CD14-positive monocyte (primary cell): ENCODE measurements around the gene PPM1H. TPM values are rescaled to one million over a fixed set of nuclear protein-coding genes. Genes with fewer than 3 reads are reported as not detected.

ENCODE experiments used
- DNase-seq, 3 donors: peaks; one replicate each; pipeline ENCODE4 v3.0.0-alpha.2; 2011 to 2022
- H2AFZ ChIP-seq: 2 replicates; pipeline ENCODE4 v1.6.0; 2012; ENCODE audit warnings: mild to moderate bottlenecking, low read depth, low read length, inconsistent platforms; ENCODE audit not compliant: insufficient read depth, poor library complexity, severe bottlenecking
- H3K27ac ChIP-seq, 2 donors: 1 replicate in 1 of 2; 2 replicates in 1 of 2; pipeline ENCODE4 v1.5.1; 2012 to 2013; ENCODE audit warnings: low read length in 2 of 2, control low read depth in 1 of 2, inconsistent platforms in 1 of 2, low read depth in 1 of 2, mild to moderate bottlenecking in 1 of 2
- H3K27me3 ChIP-seq, 2 donors: one replicate each; pipeline versions ENCODE4 v1.6.0 to v1.6.1; 2011 to 2013; ENCODE audit warnings: low read length in 2 of 2; ENCODE audit not compliant: control insufficient read depth in 2 of 2, insufficient read depth in 2 of 2
- H3K36me3 ChIP-seq, 2 donors: replicated peaks in 1 of 2; 1 replicate in 1 of 2; 2 replicates in 1 of 2; pipeline versions ENCODE4 v1.5.1 to v1.6.1; 2012 to 2013; ENCODE audit warnings: low read length in 2 of 2, control low read depth in 1 of 2, inconsistent platforms in 1 of 2, mild to moderate bottlenecking in 1 of 2; ENCODE audit not compliant: insufficient read depth in 2 of 2, control insufficient read depth in 1 of 2
- H3K4me1 ChIP-seq, 2 donors: 1 replicate in 1 of 2; 2 replicates in 1 of 2; pipeline versions ENCODE4 v1.5.1 to v1.6.1; 2012 to 2013; ENCODE audit warnings: low read length in 2 of 2, control low read depth in 1 of 2, inconsistent platforms in 1 of 2, mild to moderate bottlenecking in 1 of 2, moderate library complexity in 1 of 2; ENCODE audit not compliant: insufficient read depth in 2 of 2, control insufficient read depth in 1 of 2
- H3K4me2 ChIP-seq: replicated peaks from 2 replicates; pipeline ENCODE3; 2012; ENCODE audit warnings: low read length, moderate library complexity, mild to moderate bottlenecking; ENCODE audit not compliant: poor library complexity, severe bottlenecking; ENCODE audit errors: extremely low read depth
- H3K4me3 ChIP-seq, 3 experiments: fragments of 200-600 bp in 1 of 3; sonication (generic) in 1 of 3; replicated peaks in 1 of 3; 1 replicate in 2 of 3; 2 replicates in 1 of 3; pipeline ENCODE4 v1.5.1; 2011 to 2013; ENCODE audit warnings: low read length in 3 of 3, mild to moderate bottlenecking in 3 of 3, control low read depth in 2 of 3, low read depth in 2 of 3, inconsistent platforms in 1 of 3, moderate library complexity in 1 of 3
- H3K79me2 ChIP-seq: 2 replicates; pipeline ENCODE4 v1.6.0; 2012; ENCODE audit warnings: mild to moderate bottlenecking, control low read depth, inconsistent platforms, low read length, moderate library complexity; ENCODE audit not compliant: insufficient read depth
- H3K9ac ChIP-seq: 2 replicates; pipeline ENCODE4 v1.6.0; 2017; ENCODE audit warnings: low read length, mild to moderate bottlenecking; ENCODE audit not compliant: insufficient read depth, poor library complexity, severe bottlenecking
- H3K9me3 ChIP-seq, 2 donors: replicated peaks in 1 of 2; 1 replicate in 1 of 2; 2 replicates in 1 of 2; pipeline versions ENCODE4 v1.5.1 to v1.6.1; 2012 to 2013; ENCODE audit warnings: low read length in 2 of 2, control low read depth in 1 of 2; ENCODE audit not compliant: control insufficient read depth in 1 of 2, insufficient read depth in 1 of 2
- H4K20me1 ChIP-seq: 2 replicates; pipeline ENCODE4 v1.6.0; 2012; ENCODE audit warnings: mild to moderate bottlenecking, low read length, control low read depth, moderate library complexity; ENCODE audit not compliant: insufficient read depth
- H3K27ac Mint-ChIP-seq, 7 donors: one replicate each; pipeline ENCODE4 v1.8.0; 2020; ENCODE audit warnings: mild to moderate bottlenecking in 7 of 7, mixed read lengths in 7 of 7, moderate library complexity in 6 of 7, inconsistent platforms in 2 of 7
- H3K27me3 Mint-ChIP-seq, 3 donors: one replicate each; pipeline ENCODE4 v1.8.0; 2021 to 2022; ENCODE audit warnings: low read depth in 3 of 3, mild to moderate bottlenecking in 3 of 3, mixed read lengths in 3 of 3, moderate library complexity in 3 of 3, inconsistent platforms in 1 of 3
- H3K36me3 Mint-ChIP-seq, 2 donors: one replicate each; pipeline ENCODE4 v1.8.0; 2020; ENCODE audit warnings: mixed read lengths in 2 of 2, inconsistent platforms in 1 of 2, mild to moderate bottlenecking in 1 of 2
- H3K4me1 Mint-ChIP-seq: one replicate; pipeline ENCODE4 v1.8.0; 2020; ENCODE audit warnings: mild to moderate bottlenecking, mixed read lengths
- H3K4me3 Mint-ChIP-seq, 2 donors: one replicate each; pipeline ENCODE4 v1.8.0; 2020; ENCODE audit warnings: mild to moderate bottlenecking in 2 of 2, mixed read lengths in 2 of 2, moderate library complexity in 1 of 2
- H3K9me3 Mint-ChIP-seq, 7 donors: one replicate each; pipeline ENCODE4 v1.8.0; 2020 to 2022; ENCODE audit warnings: mixed read lengths in 7 of 7, mild to moderate bottlenecking in 6 of 7, moderate library complexity in 6 of 7, inconsistent platforms in 2 of 7
- WGBS: methylation state at CpG from one replicate; pipeline ENCODE4 v1.1.5; 2013; ENCODE audit warnings: missing lambda C conversion rate; ENCODE audit not compliant: insufficient coverage; 5-methylcytosine and 5-hydroxymethylcytosine counted together
- intact Hi-C, 2 donors: fragments of 100-400 bp; cut with micrococcal nuclease; formaldehyde crosslinking; loops; one replicate each; pipeline versions ENCODE4 v1.15.0 to v1.15.1; 2023
- polyA plus RNA-seq, 3 donors: library from polyadenylated mRNA; depleted of rRNA in 1 of 3; unstranded in 2 of 3; stranded (reverse) in 1 of 3; fragments of 300-500 nt in 2 of 3; fragments of >200 nt in 1 of 3; fragmentation: Illumina TruSeq in 2 of 3; gene quantifications; 1 replicate in 2 of 3; 2 replicates in 1 of 3; pipeline ENCODE4 v1.2.3, GENCODE V29; 2012 to 2021
- TF ChIP-seq, protein P1 (sequence below): fragments of 200-600 bp; IDR thresholded peaks from one replicate; pipeline ENCODE4 v1.8.0; 2022; ENCODE audit warnings: antibody characterized with exemption, mild to moderate bottlenecking

The PPM1H gene
- polyA plus RNA-seq, 3 donors = 1.5 to 2.8 (median 1.9) TPM

DNA sequence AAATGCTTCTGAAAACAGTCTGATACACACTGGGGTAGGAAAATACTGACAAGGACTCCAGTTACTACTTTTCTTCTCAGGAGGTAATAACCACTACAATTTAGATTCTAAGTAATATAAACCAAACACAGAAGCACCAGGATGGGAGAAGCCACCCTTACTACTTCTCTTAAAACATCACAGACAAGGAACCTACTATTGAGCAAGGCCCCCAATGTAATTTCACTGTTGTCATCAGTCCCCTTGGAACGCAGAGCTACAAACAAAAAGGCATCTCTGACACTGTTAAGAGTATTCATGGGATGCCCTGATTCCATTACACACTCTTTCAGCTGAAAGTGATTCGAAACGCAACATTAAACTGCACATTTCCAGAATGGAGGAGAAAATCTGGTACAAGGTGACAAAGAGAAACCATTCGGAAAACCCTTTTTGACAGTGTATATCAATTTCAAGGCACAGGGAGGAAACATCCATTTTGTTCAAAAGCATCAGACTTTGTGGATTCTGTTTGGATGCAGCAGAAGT is 185.9 kb downstream of the PPM1H start:
- H3K27me3 ChIP-seq = no peaks in the 10 kb centered on the region
- H3K9ac ChIP-seq = no peak overlapping the region
- TF ChIP-seq, protein P1, sequence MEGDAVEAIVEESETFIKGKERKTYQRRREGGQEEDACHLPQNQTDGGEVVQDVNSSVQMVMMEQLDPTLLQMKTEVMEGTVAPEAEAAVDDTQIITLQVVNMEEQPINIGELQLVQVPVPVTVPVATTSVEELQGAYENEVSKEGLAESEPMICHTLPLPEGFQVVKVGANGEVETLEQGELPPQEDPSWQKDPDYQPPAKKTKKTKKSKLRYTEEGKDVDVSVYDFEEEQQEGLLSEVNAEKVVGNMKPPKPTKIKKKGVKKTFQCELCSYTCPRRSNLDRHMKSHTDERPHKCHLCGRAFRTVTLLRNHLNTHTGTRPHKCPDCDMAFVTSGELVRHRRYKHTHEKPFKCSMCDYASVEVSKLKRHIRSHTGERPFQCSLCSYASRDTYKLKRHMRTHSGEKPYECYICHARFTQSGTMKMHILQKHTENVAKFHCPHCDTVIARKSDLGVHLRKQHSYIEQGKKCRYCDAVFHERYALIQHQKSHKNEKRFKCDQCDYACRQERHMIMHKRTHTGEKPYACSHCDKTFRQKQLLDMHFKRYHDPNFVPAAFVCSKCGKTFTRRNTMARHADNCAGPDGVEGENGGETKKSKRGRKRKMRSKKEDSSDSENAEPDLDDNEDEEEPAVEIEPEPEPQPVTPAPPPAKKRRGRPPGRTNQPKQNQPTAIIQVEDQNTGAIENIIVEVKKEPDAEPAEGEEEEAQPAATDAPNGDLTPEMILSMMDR = no peak
- no peaks in the 10 kb centered on the region for H3K36me3 ChIP-seq
- intact Hi-C loops = loop anchor here in 1 of 2 donors (5.0 kb wide), 1 partner anchor 38 kb away; no protein-coding TSS in a partner anchor
- no peaks in the 10 kb centered on the region for H3K79me2 ChIP-seq
- 100% methylated on average over 1 of the region's 4 CpGs for WGBS
- H3K4me3 Mint-ChIP-seq = no peak overlapping the region
- no peaks in the 10 kb centered on the region for H3K9me3 ChIP-seq
- peak overlapping the region in 1 of 2 donors; percentile 1 for H3K27ac ChIP-seq
- no peak overlapping the region for H3K4me3 ChIP-seq
- H3K27me3 Mint-ChIP-seq = no peaks in the 10 kb centered on the region
- H2AFZ ChIP-seq = no peak overlapping the region
- H3K4me2 ChIP-seq = no peak overlapping the region
- peaks cover 0 to 2% of the 10 kb centered on the region in 2 donors for H3K36me3 Mint-ChIP-seq
- peaks cover 36% of the 10 kb centered on the region for H3K4me1 Mint-ChIP-seq
- peak overlapping the region in 4 of 7 donors; percentile 42 to 80 (median 61) for H3K27ac Mint-ChIP-seq
- no peaks in the 10 kb centered on the region for H3K9me3 Mint-ChIP-seq
- peaks cover 33 to 37% of the 10 kb centered on the region in 2 donors for H3K4me1 ChIP-seq
- H4K20me1 ChIP-seq = no peaks in the 10 kb centered on the region
- peak; percentile 18 to 55 (median 23) for DNase-seq

DNA sequence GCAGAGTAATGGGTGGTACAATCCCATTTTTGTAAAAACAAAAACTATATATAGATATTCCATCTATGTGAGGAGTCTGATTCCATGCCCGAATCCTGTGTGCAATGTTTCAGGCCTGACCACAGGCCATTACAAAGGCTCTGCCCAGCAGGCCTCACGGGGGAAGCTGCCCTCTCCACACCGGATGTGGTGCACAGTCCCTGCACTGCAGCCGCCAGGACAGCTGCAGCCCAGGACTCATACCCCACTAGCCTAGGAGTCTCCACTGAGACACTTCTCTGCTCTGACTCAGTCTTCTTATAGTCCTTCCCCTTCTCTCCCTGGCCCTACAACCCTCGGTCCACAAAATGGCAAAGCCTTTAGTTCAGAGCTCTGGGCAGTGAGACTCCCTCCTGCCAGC is 190.4 kb downstream of the PPM1H start:
- H4K20me1 ChIP-seq = no peaks in the 10 kb centered on the region
- WGBS = 22% methylated on average over 5 of the region's 5 CpGs
- H3K9me3 ChIP-seq = no peaks in the 10 kb centered on the region
- H3K4me2 ChIP-seq = peak overlapping the region; percentile 65
- H3K4me3 ChIP-seq = peak overlapping the region in 2 of 3 experiments; percentile 5 to 61
- peak overlapping the region; percentile 55 for H2AFZ ChIP-seq
- peaks cover 35 to 44% of the 10 kb centered on the region in 2 donors for H3K4me1 ChIP-seq
- Mint-ChIP-seq H3K36me3 (no peaks in the 10 kb centered on the region), H3K9me3 (no peaks in the 10 kb centered on the region), H3K27ac (peak overlapping the region; percentile 90 to 99 (median 97)), H3K4me3 (peak overlapping the region; percentile 59 to 89), H3K27me3 (no peaks in the 10 kb centered on the region), H3K4me1 (peaks cover 40% of the 10 kb centered on the region)
- H3K27ac ChIP-seq = peak overlapping the region; percentile 77 to 87
- H3K9ac ChIP-seq = peak overlapping the region; percentile 57
- intact Hi-C loops = no loop called here
- H3K27me3 ChIP-seq = no peaks in the 10 kb centered on the region
- H3K79me2 ChIP-seq = no peaks in the 10 kb centered on the region
- TF ChIP-seq, protein P1 = no peak
- peak; percentile 79 to 90 (median 84) for DNase-seq
- H3K36me3 ChIP-seq = no peaks in the 10 kb centered on the region
